ENCODE results near the gene RASSF8.

- TF ChIP-seq CTCF (conservative IDR thresholded peaks at IDR 0.05; ENCODE audit: low read depth, low read length) (no peak), EZH2phosphoT487 (IDR thresholded peaks at IDR 0.05; ENCODE audit: borderline replicate concordance, low read length) (no peak)
Observed at GRCh38 chr12:25958428-25959070, at the start of gene RASSF8.
